Spleen (tissue), 11 donors: ENCODE data around the gene LOXL1. TPM values are rescaled to one million over a fixed set of nuclear protein-coding genes. Genes with fewer than 3 reads are reported as not detected.

Source experiments
- DNase-seq: peaks from one replicate; pipeline ENCODE4 v3.0.0-alpha.2; 2020
- H3K27ac ChIP-seq, 8 donors: fragments of 200-600 bp; sonication (generic) in 7 of 8; 1 replicate in 4 of 8; 2 replicates in 4 of 8; pipeline versions ENCODE4 v1.5.0 to v1.8.0; 2016 to 2021; ENCODE audit warnings: inconsistent platforms in 4 of 8, mild to moderate bottlenecking in 4 of 8, moderate library complexity in 1 of 8
- H3K27me3 ChIP-seq, 7 donors: fragments of 200-600 bp; sonication (generic) in 6 of 7; replicated peaks in 1 of 7; 1 replicate in 4 of 7; 2 replicates in 3 of 7; pipeline versions ENCODE4 v1.5.0 to v1.8.0; 2016 to 2021; ENCODE audit warnings: inconsistent platforms in 3 of 7, mild to moderate bottlenecking in 1 of 7
- H3K36me3 ChIP-seq, 6 donors: fragments of 200-600 bp; sonication (generic) in 5 of 6; 1 replicate in 4 of 6; 2 replicates in 2 of 6; pipeline versions ENCODE4 v1.5.0 to v1.8.0; 2016 to 2021; ENCODE audit warnings: inconsistent platforms in 2 of 6
- H3K4me1 ChIP-seq, 6 donors: fragments of 200-600 bp; sonication (generic) in 5 of 6; 1 replicate in 3 of 6; 2 replicates in 3 of 6; pipeline versions ENCODE4 v1.5.0 to v1.8.0; 2016 to 2021; ENCODE audit warnings: inconsistent platforms in 3 of 6
- H3K4me3 ChIP-seq, 8 donors: fragments of 200-600 bp; sonication (generic) in 7 of 8; 1 replicate in 4 of 8; 2 replicates in 4 of 8; pipeline versions ENCODE4 v1.5.0 to v1.8.0; 2016 to 2021; ENCODE audit warnings: inconsistent platforms in 4 of 8, mild to moderate bottlenecking in 4 of 8, moderate library complexity in 2 of 8
- H3K9me3 ChIP-seq, 8 donors: fragments of 200-600 bp; sonication (generic) in 7 of 8; 1 replicate in 4 of 8; 2 replicates in 4 of 8; pipeline versions ENCODE4 v1.5.0 to v1.8.0; 2016 to 2021; ENCODE audit warnings: inconsistent platforms in 4 of 8
- CTCF ChIP-seq, 11 experiments: fragments of 200-600 bp in 7 of 11; fragments of 450-650 bp in 4 of 11; sonication (generic) in 4 of 11; IDR thresholded peaks in 8 of 11; conservative IDR thresholded peaks in 3 of 11; 1 replicate in 7 of 11; 2 replicates in 4 of 11; pipeline versions ENCODE4 v1.4.0 to v1.8.0; 2016 to 2021; ENCODE audit warnings: antibody characterized with exemption in 11 of 11, inconsistent platforms in 4 of 11, mild to moderate bottlenecking in 1 of 11
- POLR2A ChIP-seq, 3 donors: fragments of 450-650 bp; IDR thresholded peaks; one replicate each; pipeline ENCODE4 v1.5.1; 2017; ENCODE audit warnings: antibody characterized with exemption in 3 of 3, mild to moderate bottlenecking in 1 of 3
- POLR2AphosphoS5 ChIP-seq, 3 donors: sonication (generic); formaldehyde crosslinking; IDR thresholded peaks; one replicate each; pipeline ENCODE4 v1.5.1; 2017; ENCODE audit warnings: antibody characterized with exemption in 3 of 3
- WGBS, 5 donors: extraction: QIAGEN DNeasy Blood & Tissue Kit in 3 of 5; methylation state at CpG; one replicate each; pipeline versions ENCODE4 v1.1.5 to v1.1.7; 2013 to 2018; 5-methylcytosine and 5-hydroxymethylcytosine counted together
- intact Hi-C: fragments of 100-400 bp; cut with DNase I; formaldehyde crosslinking; loops from one replicate; pipeline ENCODE4 v1.15.0; 2023; ENCODE audit warnings: low total_unique reads
- polyA plus RNA-seq, 3 donors: library from polyadenylated mRNA; stranded (reverse); fragments of 200-250 nt; gene quantifications; one replicate each; pipeline ENCODE4 v1.2.1, GENCODE V29; 2013
- total RNA-seq, 7 donors: library from RNA; depleted of rRNA in 3 of 7; stranded (reverse); fragments of >200 nt in 3 of 7; fragmentation: NEBNext Ultra II Directional in 4 of 7; extraction: Animal tissue kit (Norgen Biotek cat#: 25700) in 4 of 7; gene quantifications; one replicate each; pipeline versions ENCODE4 v1.1.0 to v1.2.1, GENCODE V29; 2016 to 2021
- donor health status: healthy with polysubstance abuse.
- donor health status: DM: no; HTN: no; CAD: no; lungs with moderate emphysema.
- donor health status: DM: no; HTN: no; CAD: no.
- donor health status: Bipolar disorder and iron deficiency.
- donor health status: healthy.
- donor health status: DM: no; HTN: no; CAD: no.
- donor health status: DM: yes; HTN: yes; CAD: no.

LOXL1 gene
- total and polyA plus RNA-seq, 10 donors, result 3.3 to 11.3 (median 8.1) TPM

- 1 to 3% (median 1%) methylated on average over 15 to 78 of the region's 78 CpGs for WGBS, 5 donors
- H3K36me3 ChIP-seq, result no peaks in the 10 kb centered on the region
- TF ChIP-seq CTCF (IDR thresholded peaks at IDR 0.05 in 8 of 11, conservative IDR thresholded peaks at IDR 0.05 in 3 of 11), result peak in 9 of 11 experiments; percentile 14 to 73 (median 55)
- no peak for TF ChIP-seq POLR2A (IDR thresholded peaks at IDR 0.05)
- TF ChIP-seq POLR2AphosphoS5 (IDR thresholded peaks at IDR 0.05), result peak in 2 of 3 donors; percentile 35 to 48
- peak overlapping the region; percentile 41 to 85 (median 55) for H3K4me3 ChIP-seq
- H3K27ac ChIP-seq, result peak overlapping the region; percentile 35 to 88 (median 76)
- peaks cover 0 to 68% (median 17%) of the 10 kb centered on the region in 7 donors for H3K27me3 ChIP-seq
- peak; percentile 95 for DNase-seq
- no peaks in the 10 kb centered on the region for H3K9me3 ChIP-seq
- intact Hi-C loops, result no loop called here
- peaks cover 12 to 86% (median 51%) of the 10 kb centered on the region in 6 donors for H3K4me1 ChIP-seq
Measured at GRCh38 chr15:73927476-73928240, 1.4 kb downstream of the LOXL1 start.

- peak overlapping the region in 5 of 8 donors; percentile 75 to 88 (median 77) for H3K27ac ChIP-seq
- H3K4me1 ChIP-seq, result peaks cover 12 to 81% (median 48%) of the 10 kb centered on the region in 6 donors
- no peaks in the 10 kb centered on the region for H3K36me3 ChIP-seq
- H3K4me3 ChIP-seq, result peak overlapping the region in 6 of 8 donors; percentile 54 to 85 (median 56)
- TF ChIP-seq POLR2A (IDR thresholded peaks at IDR 0.05), result no peak
- no peak for TF ChIP-seq POLR2AphosphoS5 (IDR thresholded peaks at IDR 0.05)
- no peak for TF ChIP-seq CTCF (IDR thresholded peaks at IDR 0.05 in 8 of 11, conservative IDR thresholded peaks at IDR 0.05 in 3 of 11)
- intact Hi-C loops, result no loop called here
- no peaks in the 10 kb centered on the region for H3K9me3 ChIP-seq
- DNase-seq, result peak; percentile 51
- peaks cover 0 to 73% (median 17%) of the 10 kb centered on the region in 7 donors for H3K27me3 ChIP-seq
- WGBS, 5 donors, result 76 to 91% (median 84%) methylated on average over 3 of the region's 3 CpGs
Measured at GRCh38 chr15:73928241-73928579, 1.9 kb downstream of the LOXL1 start.

GRCh38 chr15:73928971-73929627 is 2.8 kb downstream of the LOXL1 start:
- peaks cover 12 to 72% (median 40%) of the 10 kb centered on the region in 6 donors for H3K4me1 ChIP-seq
- intact Hi-C loops, result no loop called here
- 68 to 78% (median 75%) methylated on average over 5 of the region's 5 CpGs for WGBS, 5 donors

More at GRCh38 chr15:73928971-73929627, 2.8 kb downstream of the LOXL1 start:
- peak; percentile 55 for DNase-seq
- Histone ChIP-seq H3K27ac (peak overlapping the region in 1 of 8 donors; percentile 14), H3K9me3 (no peaks in the 10 kb centered on the region), H3K36me3 (no peaks in the 10 kb centered on the region), H3K27me3 (peaks cover 0 to 73% (median 17%) of the 10 kb centered on the region in 7 donors), H3K4me3 (no peak overlapping the region)
- TF ChIP-seq POLR2AphosphoS5 (IDR thresholded peaks at IDR 0.05) (no peak), CTCF (IDR thresholded peaks at IDR 0.05 in 8 of 11, conservative IDR thresholded peaks at IDR 0.05 in 3 of 11) (no peak), POLR2A (IDR thresholded peaks at IDR 0.05) (no peak)
